GM12891 (cell line): ENCODE results near the gene EWSR1.

ENCODE experiments used
- POLR2A ChIP-seq: IDR thresholded peaks from 2 replicates; pipeline ENCODE4 v1.6.1; 2011; ENCODE audit warnings: low read depth, low read length, control low read depth
- POLR2AphosphoS5 ChIP-seq: IDR thresholded peaks from 2 replicates; pipeline ENCODE4 v1.6.1; 2011; ENCODE audit warnings: low read depth, low read length, control low read depth
- TAF1 ChIP-seq: IDR thresholded peaks from 2 replicates; pipeline ENCODE4 v1.6.1; 2011; ENCODE audit warnings: low read depth, low read length, control low read depth

GRCh38 chr22:29325785-29326315 lies 57.8 kb downstream of the EWSR1 start:
- TF ChIP-seq POLR2A, result no peak
- TF ChIP-seq TAF1, result no peak
- TF ChIP-seq POLR2AphosphoS5, result no peak
